K562 (cell line): ENCODE results near the gene CAMK1D. TPM values are rescaled to one million over a fixed set of nuclear protein-coding genes. Genes with fewer than 3 reads are reported as not detected.

Experiments
- ATAC-seq: fragments of 200-7000 bp; cut with Tn5 transposase; 3 replicates; pipeline ENCODE4 v1.9.1; 2020; ENCODE audit warnings: moderate library complexity
- BruUV-seq: library from RNA; stranded (reverse); fragments of 400-500 nt; replicated peaks from 2 replicates; lab custom pipeline; 2021; lab: Mats Ljungman, UMichigan
- CTCF ChIA-PET: fragments of 300-600 bp; formaldehyde crosslinking; extraction: SDS; loops from one replicate; lab custom pipeline; 2021; ENCODE audit warnings: low intra/inter-chr PET ratio; lab: Yijun Ruan, JAX
- POLR2A ChIA-PET: fragments of 300-600, 350-650 bp; sonication (Branson Sonifier 250); formaldehyde crosslinking; extraction: SDS; loops from one replicate; lab custom pipeline; 2021; ENCODE audit warnings: antibody characterized with exemption, inconsistent platforms; lab: Yijun Ruan, JAX
- DNase-seq, 4 experiments: peaks; one replicate each; pipeline versions ENCODE4 v3.0.0 to v3.0.0-alpha.2; 2011 to 2018; ENCODE audit warnings: low spot score in 3 of 4, mixed read lengths in 3 of 4; ENCODE audit errors: extremely low read depth in 1 of 4
- FAIRE-seq: peaks from 2 replicates; lab custom pipeline; 2011; peaks lifted over from hg19 to GRCh38; lab: Jason Lieb, UNC
- H2AFZ ChIP-seq: 2 replicates; pipeline ENCODE4 v1.6.0; 2011; ENCODE audit warnings: low read depth, low read length, control low read depth, inconsistent platforms
- H3K27ac ChIP-seq: fragments of 200-600 bp; 3 replicates; pipeline ENCODE4 v1.8.0; 2011; ENCODE audit warnings: low read depth, mild to moderate bottlenecking, control low read depth, inconsistent platforms, low read length, moderate library complexity, mixed read lengths; ENCODE audit errors: extremely low read depth
- H3K27me3 ChIP-seq, 2 experiments: fragments of 300-600 bp in 1 of 2; 2 replicates in 1 of 2; 3 replicates in 1 of 2; pipeline versions ENCODE4 v1.6.0 to v1.8.0; 2011; ENCODE audit warnings: inconsistent platforms in 2 of 2, low read length in 2 of 2, mild to moderate bottlenecking in 1 of 2, mixed read lengths in 1 of 2, moderate library complexity in 1 of 2; ENCODE audit not compliant: control insufficient read depth in 2 of 2, insufficient read depth in 2 of 2
- H3K36me3 ChIP-seq: fragments of 300-600 bp; 3 replicates; pipeline ENCODE4 v1.8.0; 2011; ENCODE audit warnings: mild to moderate bottlenecking, low read length, inconsistent platforms; ENCODE audit not compliant: control insufficient read depth, insufficient read depth
- H3K4me1 ChIP-seq, 2 experiments: fragments of 200-600 bp in 1 of 2; replicated peaks in 1 of 2; 2 replicates in 1 of 2; 3 replicates in 1 of 2; pipeline versions ENCODE4 v1.5.1 to v1.8.0; 2011; ENCODE audit warnings: inconsistent platforms in 2 of 2, low read length in 2 of 2, mild to moderate bottlenecking in 1 of 2, mixed read lengths in 1 of 2, moderate library complexity in 1 of 2; ENCODE audit not compliant: control insufficient read depth in 2 of 2, insufficient read depth in 2 of 2
- H3K4me2 ChIP-seq: 2 replicates; pipeline ENCODE4 v1.6.1; 2011; ENCODE audit warnings: low read length, control low read depth, inconsistent platforms, mixed read lengths; ENCODE audit not compliant: insufficient read depth
- H3K4me3 ChIP-seq: fragments of 200-600 bp; sonication (generic), shearing (Covaris generic); 2 replicates; pipeline ENCODE4 v1.5.1; 2016; ENCODE audit warnings: control low read depth, inconsistent platforms
- H3K79me2 ChIP-seq: fragments of 200-600 bp; 3 replicates; pipeline ENCODE4 v1.8.0; 2011; ENCODE audit warnings: low read length, inconsistent platforms; ENCODE audit not compliant: control insufficient read depth, insufficient read depth
- H3K9ac ChIP-seq, 2 experiments: 2 replicates each; pipeline versions ENCODE4 v1.6.0 to v1.6.1; 2011; ENCODE audit warnings: low read depth in 2 of 2, low read length in 2 of 2, control low read depth in 1 of 2, inconsistent platforms in 1 of 2, mild to moderate bottlenecking in 1 of 2, mixed read lengths in 1 of 2; ENCODE audit not compliant: insufficient read depth in 1 of 2
- H3K9me1 ChIP-seq: one replicate; pipeline ENCODE4 v1.6.0; 2011; ENCODE audit warnings: inconsistent platforms, mild to moderate bottlenecking, low read length, moderate library complexity; ENCODE audit not compliant: control insufficient read depth, insufficient read depth
- H3K9me3 ChIP-seq: replicated peaks from 2 replicates; pipeline ENCODE4 v1.5.1; 2011; ENCODE audit warnings: low read depth, low read length, inconsistent platforms; ENCODE audit not compliant: control insufficient read depth, insufficient read depth
- H4K20me1 ChIP-seq: replicated peaks from 2 replicates; pipeline ENCODE4 v1.6.1; 2011; ENCODE audit warnings: low read length, inconsistent platforms, mixed read lengths; ENCODE audit not compliant: control insufficient read depth, insufficient read depth
- MYNN ChIP-seq, 2 experiments: sonication (generic); formaldehyde crosslinking in 1 of 2; IDR thresholded peaks; 2 replicates each; pipeline versions ENCODE4 v1.5.0 to v1.6.1; 2016 to 2020; ENCODE audit warnings: antibody characterized with exemption in 1 of 2, missing genetic modification reagents in 1 of 2
- NEUROD1 ChIP-seq: fragments of 150-350 bp; IDR thresholded peaks from 2 replicates; pipeline ENCODE4 v1.6.1; 2014; ENCODE audit warnings: borderline replicate concordance, low read length, low read depth; ENCODE audit not compliant: partially characterized antibody
- WGBS: fragments of 100-300 bp; shearing (Covaris generic); methylation state at CpG from one replicate; pipeline ENCODE4 v1.1.6; 2016; ENCODE audit warnings: low coverage, mixed read lengths; ENCODE audit not compliant: insufficient coverage; ENCODE audit errors: missing lambda C conversion rate; 5-methylcytosine and 5-hydroxymethylcytosine counted together
- in situ Hi-C: fragments of 300-500 bp; cut with MboI; formaldehyde crosslinking; loops from 4 replicates; pipeline ENCODE4 v1.15.0; 2018; ENCODE audit warnings: inconsistent platforms, mixed read lengths
- intact Hi-C: fragments of 100-400 bp; cut with micrococcal nuclease; formaldehyde crosslinking; loops from 2 replicates; pipeline ENCODE4 v1.14.2; 2022
- polyA plus RNA-seq, 8 experiments: library from polyadenylated mRNA; depleted of rRNA in 4 of 8; stranded (reverse) in 5 of 8; unstranded in 3 of 8; fragments of >200 nt; fragmentation: Nextera tagmentation in 2 of 8; fragmentation: Illumina TruSeq in 1 of 8; extraction: Ambion mirVana in 2 of 8; extraction: Trizol in 1 of 8; gene quantifications; 2 replicates each; pipeline versions ENCODE4 v1.2.1 to v1.2.3, GENCODE V29; 2011 to 2014; ENCODE audit warnings: inconsistent platforms in 1 of 8, missing spikeins in 1 of 8
- total RNA-seq, 7 experiments: library from RNA; depleted of rRNA in 6 of 7; stranded (reverse); fragments of >200 nt in 6 of 7; fragmentation: Illumina TruSeq in 2 of 7; extraction: Trizol in 2 of 7; gene quantifications; 2 replicates each; pipeline versions ENCODE4 v1.2.1 to v1.2.3, GENCODE V29; 2011 to 2021; ENCODE audit warnings: low replicate concordance in 1 of 7

Gene CAMK1D
- total and polyA plus RNA-seq, 9 of the 15 experiments (the other 6 are each of a cell fraction or from before 2014, with no cell fraction given) = 0.12 to 0.24 (median 0.20) TPM; not detected in 5

- POLR2A ChIA-PET = interaction anchor here (0.5 to 1.0 kb wide), 2 partner anchors 11 to 12 kb away, joined by 3 read pairs; no protein-coding TSS in a partner anchor
- CTCF ChIA-PET = no interaction called here
- 2% methylated on average over 14 of the region's 14 CpGs for WGBS
- Histone ChIP-seq H3K4me2 (no peak overlapping the region), H3K9ac (no peak overlapping the region), H2AFZ (no peak overlapping the region), H3K9me1 (no peaks in the 10 kb centered on the region), H3K9me3 (no peaks in the 10 kb centered on the region), H3K4me3 (no peak overlapping the region), H3K27me3 (peaks cover 19 to 46% of the 10 kb centered on the region in 2 experiments; a peak in 3 of 5 replicates), H3K79me2 (no peaks in the 10 kb centered on the region), H3K36me3 (no peaks in the 10 kb centered on the region), H4K20me1 (no peaks in the 10 kb centered on the region; the same call in 1 of the 2 replicates), H3K4me1 (no peaks in the 10 kb centered on the region), H3K27ac (no peak overlapping the region)
- ATAC-seq (no peak), FAIRE-seq (no peak), DNase-seq (no peak)
- intact Hi-C loops = no loop called here
- TF ChIP-seq NEUROD1 (no peak), MYNN (IDR thresholded peaks at IDR 0.05) (no peak), MYNN (CRISPR knock-in tag; IDR thresholded peaks at IDR 0.05) (no peak)
- BruUV-seq = no TSS peak
- in situ Hi-C loops = no loop called here
These were observed 282.6 kb downstream of the CAMK1D start for GRCh38 chr10:12631787-12632562.
